AG04449 (cell line): Measurements from ENCODE around the gene AGPAT4.

Experiments
- CTCF ChIA-PET: fragments of 350-600 bp; formaldehyde crosslinking; extraction: SDS; loops from one replicate; lab custom pipeline; 2021; ENCODE audit warnings: antibody characterized with exemption; lab: Yijun Ruan, JAX
- POLR2A ChIA-PET: fragments of 400-600, 350-600 bp; formaldehyde crosslinking; extraction: SDS; loops from one replicate; lab custom pipeline; 2020; ENCODE audit warnings: antibody characterized with exemption, inconsistent platforms; lab: Yijun Ruan, JAX
- DNase-seq: peaks from one replicate; pipeline ENCODE4 v3.0.0-alpha.2; 2010; ENCODE audit warnings: low read depth, low spot score
- H3K4me3 ChIP-seq: 2 replicates; pipeline ENCODE4 v1.5.1; 2011; ENCODE audit warnings: low read depth, mild to moderate bottlenecking, control low read depth, low read length
- TF ChIP-seq, protein P1 (sequence below): IDR thresholded peaks from one replicate; pipeline ENCODE4 v1.5.1; 2011; ENCODE audit warnings: mild to moderate bottlenecking, moderate library complexity, low read length, control low read depth, inconsistent platforms; ENCODE audit not compliant: insufficient read depth; ENCODE audit errors: missing control alignments

Gene AGPAT4

DNA sequence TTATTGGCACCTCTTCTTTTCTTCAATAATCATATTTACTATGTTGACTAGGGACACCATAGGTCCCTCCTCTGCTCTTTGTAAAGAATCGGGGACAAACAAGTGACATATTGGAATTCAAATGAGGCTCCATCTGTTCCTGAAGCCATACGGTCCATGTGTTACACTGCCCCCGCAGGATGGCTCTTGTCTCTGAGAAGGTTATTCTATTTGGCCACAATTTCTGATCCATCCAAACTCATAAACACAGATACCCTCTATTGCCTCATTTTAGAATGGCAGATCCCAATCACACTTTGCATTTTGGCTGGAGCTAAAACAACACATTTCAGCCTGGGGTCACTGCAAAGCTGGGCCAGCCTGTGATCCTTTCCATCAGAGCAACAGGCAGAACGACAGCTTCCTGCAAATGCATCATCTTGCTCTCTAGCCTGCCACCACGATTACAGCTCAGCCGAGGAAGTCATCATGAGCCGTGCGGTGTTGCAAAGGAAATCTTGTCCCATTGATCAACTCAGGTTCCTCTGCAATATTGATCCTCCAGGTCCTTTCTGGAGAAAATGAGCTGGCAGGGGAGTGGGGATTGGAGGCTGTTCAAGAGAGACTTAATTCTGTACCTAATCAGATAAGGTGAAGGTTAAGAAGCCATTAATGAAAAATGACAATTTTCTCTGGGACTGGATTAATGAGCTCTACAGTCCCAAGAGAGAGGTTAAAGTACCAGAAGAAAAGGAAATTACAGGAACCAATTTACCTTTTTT is 73.1 kb downstream of the AGPAT4 start:
- no peak overlapping the region for H3K4me3 ChIP-seq
- CTCF ChIA-PET, result interaction anchor here (0.7 to 1.0 kb wide), 4 partner anchors 11 to 170 kb away, joined by 3 to 4 read pairs (median 3); no protein-coding TSS in a partner anchor
- POLR2A ChIA-PET, result no interaction called here
- TF ChIP-seq, protein P1, sequence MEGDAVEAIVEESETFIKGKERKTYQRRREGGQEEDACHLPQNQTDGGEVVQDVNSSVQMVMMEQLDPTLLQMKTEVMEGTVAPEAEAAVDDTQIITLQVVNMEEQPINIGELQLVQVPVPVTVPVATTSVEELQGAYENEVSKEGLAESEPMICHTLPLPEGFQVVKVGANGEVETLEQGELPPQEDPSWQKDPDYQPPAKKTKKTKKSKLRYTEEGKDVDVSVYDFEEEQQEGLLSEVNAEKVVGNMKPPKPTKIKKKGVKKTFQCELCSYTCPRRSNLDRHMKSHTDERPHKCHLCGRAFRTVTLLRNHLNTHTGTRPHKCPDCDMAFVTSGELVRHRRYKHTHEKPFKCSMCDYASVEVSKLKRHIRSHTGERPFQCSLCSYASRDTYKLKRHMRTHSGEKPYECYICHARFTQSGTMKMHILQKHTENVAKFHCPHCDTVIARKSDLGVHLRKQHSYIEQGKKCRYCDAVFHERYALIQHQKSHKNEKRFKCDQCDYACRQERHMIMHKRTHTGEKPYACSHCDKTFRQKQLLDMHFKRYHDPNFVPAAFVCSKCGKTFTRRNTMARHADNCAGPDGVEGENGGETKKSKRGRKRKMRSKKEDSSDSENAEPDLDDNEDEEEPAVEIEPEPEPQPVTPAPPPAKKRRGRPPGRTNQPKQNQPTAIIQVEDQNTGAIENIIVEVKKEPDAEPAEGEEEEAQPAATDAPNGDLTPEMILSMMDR, result no peak
- no peak for DNase-seq

DNA sequence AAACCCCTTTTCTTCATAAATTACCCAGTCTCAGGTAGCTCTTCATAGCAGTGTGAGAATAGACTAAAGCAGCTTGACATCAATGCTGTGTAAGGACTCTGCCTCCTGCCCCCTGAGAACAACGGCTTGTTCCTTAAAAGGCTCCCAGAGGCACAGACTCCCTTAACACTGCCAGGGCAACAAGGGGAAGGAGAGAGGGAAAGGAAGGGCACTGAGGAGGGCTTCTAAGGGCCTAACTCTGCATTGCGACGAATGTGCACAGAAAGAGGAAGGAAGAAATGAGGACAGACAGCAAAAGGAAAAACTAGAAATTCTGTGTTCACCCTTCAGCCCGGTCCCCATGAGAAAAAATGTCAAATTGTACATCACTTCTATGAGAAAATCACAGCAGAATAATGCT is 74.0 kb downstream of the AGPAT4 start:
- DNase-seq, result no peak
- ChIA-PET CTCF (no interaction called here), POLR2A (no interaction called here)
- TF ChIP-seq, protein P1, result no peak
- no peak overlapping the region for H3K4me3 ChIP-seq

GRCh38 chr6:161198783-161199460 is 74.9 kb downstream of the AGPAT4 start:
- CTCF ChIA-PET, result interaction anchor here (1.3 kb wide), 1 partner anchor 16 kb away, joined by 4 read pairs; no protein-coding TSS in a partner anchor
- no peak overlapping the region for H3K4me3 ChIP-seq
- POLR2A ChIA-PET, result no interaction called here
- no peak for DNase-seq
- TF ChIP-seq, protein P1, result no peak

- CTCF ChIA-PET, result interaction anchor here (1.3 kb wide), 1 partner anchor 16 kb away, joined by 4 read pairs; no protein-coding TSS in a partner anchor
- TF ChIP-seq, protein P1, result no peak
- H3K4me3 ChIP-seq, result no peak overlapping the region
- DNase-seq, result no peak
- POLR2A ChIA-PET, result no interaction called here
Observed at GRCh38 chr6:161198176-161198575, 75.7 kb downstream of the AGPAT4 start.

DNA sequence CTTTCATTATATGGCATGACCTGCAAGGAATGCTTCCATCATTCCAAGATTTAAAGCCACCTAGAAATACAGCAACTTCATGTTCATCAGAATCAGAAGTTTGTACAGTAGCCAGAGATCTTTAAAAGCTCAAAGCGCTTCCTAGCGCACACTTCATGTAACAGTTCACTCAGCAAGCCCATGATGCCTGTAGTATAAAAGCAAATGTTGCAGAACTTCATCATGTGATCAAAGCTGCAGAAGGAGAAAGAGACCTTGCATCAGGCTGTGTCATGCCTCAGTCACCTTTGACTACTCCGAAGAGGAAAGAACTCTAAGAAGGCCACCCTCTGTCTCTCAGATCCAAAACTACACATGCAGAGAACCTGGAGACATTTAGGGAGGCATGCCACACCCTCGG is 78.5 kb downstream of the AGPAT4 start:
- no peak overlapping the region for H3K4me3 ChIP-seq
- no peak for DNase-seq
- CTCF ChIA-PET, result interaction anchor here (1.2 kb wide), 1 partner anchor 13 kb away, joined by 3 read pairs; no protein-coding TSS in a partner anchor
- TF ChIP-seq, protein P1, result no peak
- POLR2A ChIA-PET, result no interaction called here

GRCh38 chr6:161194374-161194773 is 79.5 kb downstream of the AGPAT4 start:
- CTCF ChIA-PET, result interaction anchor here (1.2 kb wide), 1 partner anchor 14 kb away, joined by 3 read pairs; no protein-coding TSS in a partner anchor
- no peak for DNase-seq
- POLR2A ChIA-PET, result no interaction called here
- H3K4me3 ChIP-seq, result no peak overlapping the region
- TF ChIP-seq, protein P1, result no peak
